DMS53 treated with DMSO at 0.1 percent for 48 hours (cell line): ENCODE results near the gene KLRG1.

Experiments
- DNase-seq: peaks from one replicate; lab custom pipeline; 2025; ENCODE audit not compliant: unreplicated experiment; lab: John Stamatoyannopoulos, UW

KLRG1 gene

DNA sequence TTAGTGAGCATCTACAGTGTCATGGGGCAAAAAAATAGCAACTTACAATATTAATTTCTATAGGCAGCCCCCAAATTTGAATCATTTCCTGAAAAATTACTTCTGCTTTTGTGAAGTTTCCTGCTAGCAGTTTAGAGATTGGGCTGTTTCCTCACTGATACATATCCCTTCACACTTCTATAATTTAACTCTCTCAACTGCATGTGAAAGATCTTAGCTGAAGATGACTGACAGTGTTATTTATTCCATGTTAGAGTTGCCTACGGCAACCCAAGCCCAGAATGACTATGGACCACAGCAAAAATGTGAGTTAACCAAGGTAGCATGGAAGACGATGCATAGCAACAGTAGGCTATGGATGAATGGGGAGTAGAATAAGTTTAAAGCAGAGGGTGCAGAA lies at the start of gene KLRG1:
TSS of gene KLRG1 (plus strand) at position 134 of the 400 bp plus-strand sequence. CDS start at position 224, 90 bp downstream.
- no peak for DNase-seq

DNA sequence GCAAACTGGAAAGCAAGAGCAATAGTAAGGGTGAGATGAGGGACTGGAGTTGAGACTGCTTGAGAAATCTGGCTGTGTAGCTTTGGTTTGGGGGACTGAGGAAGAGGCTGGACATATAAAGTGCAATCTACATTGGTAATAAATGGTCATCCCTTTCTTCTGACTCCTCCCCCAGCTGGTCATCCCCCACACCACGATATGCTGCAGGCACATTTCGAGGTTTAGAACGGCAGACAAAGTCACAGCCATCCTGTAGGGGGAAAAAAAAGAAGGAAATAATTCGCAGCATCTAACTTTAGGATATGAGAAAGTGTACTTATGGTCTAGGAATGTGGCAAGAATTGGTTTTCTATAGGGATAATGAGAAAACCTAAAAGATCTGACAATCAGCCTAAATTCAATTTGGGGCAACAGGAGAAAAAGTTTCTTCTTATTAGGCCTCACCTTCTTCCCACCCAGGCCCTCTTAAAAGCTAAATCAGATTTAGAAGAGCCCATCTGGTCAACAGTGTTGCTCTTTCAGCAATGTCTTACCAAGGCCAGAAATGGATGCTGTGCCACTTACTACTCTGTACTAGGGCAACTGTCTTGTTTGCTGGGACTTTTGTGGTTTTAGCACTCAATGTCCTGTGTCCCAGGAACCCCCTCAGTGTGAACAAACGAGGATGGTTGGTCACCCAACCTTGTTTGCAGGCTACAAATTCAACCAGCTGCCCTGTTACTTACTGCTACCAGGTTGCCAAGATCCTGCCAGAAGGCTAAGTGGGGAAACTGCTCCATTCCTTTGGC lies 47.5 kb upstream of the KLRG1 start:
- DNase-seq, result no peak

DNA sequence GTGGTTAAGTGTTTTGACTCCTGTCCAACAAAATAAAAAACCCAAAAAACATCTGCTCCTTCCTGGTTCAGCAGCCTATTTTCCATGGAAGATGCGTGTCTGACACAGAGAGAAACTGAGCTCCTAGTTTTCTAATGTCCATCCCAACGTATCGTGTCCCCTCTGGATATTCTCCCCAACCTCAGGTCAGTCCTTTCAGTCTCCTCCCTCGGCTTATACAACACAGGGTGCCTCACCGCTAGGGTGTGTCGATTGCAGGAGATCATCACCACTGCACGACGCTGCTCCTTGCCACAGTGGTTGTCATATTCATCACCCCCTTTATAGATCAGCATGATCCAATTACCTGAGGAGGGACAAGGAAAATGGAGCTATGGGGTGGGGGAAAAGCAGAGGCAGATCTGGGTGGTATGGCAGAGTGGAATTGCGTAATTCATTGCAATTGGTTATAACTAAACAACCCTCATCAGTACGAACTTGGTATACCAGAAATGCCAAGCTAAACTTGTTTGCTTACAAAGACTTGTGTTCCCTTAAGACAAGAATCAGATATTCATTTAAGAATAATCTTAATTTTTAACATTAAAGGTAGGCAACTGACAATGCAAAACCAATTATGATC lies 45.7 kb upstream of the KLRG1 start:
- no peak for DNase-seq

DNA sequence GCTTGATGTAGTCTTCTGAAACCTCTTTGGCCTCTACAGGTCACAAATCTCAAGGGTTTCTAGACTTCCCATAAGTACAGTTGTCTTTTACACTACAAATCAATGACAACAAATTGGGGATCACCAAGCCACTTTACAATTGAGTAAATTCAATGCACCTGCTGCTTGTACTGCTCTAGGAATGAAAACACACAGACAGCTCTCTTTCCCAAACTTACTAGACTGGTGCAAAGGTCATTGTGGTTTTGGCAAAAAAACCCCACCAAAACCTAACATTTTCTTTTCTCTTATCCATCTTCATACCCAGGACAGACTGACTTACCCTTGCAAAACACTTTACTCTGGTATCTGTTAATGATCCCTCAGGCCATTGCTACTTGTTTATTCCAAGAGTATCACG lies 42.6 kb upstream of the KLRG1 start:
- DNase-seq, result no peak

DNA sequence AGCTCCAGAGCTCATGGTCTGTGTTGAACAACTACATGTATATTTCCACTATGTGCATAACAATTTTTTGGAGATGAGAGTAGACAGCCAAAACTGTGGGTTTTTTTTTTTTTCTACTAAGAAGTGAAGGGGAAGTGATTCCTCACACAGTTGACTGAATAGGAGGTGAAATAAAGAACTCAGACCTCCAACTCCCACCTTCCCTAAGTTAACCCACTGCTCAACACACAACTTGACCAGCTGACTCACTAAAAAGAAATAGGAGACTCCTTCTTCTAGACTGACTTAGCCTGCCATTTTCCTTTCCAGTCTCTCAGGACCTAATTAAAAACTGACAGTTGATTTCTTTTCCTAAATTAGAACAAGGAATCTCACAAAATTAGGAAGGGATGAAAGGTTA lies 41.6 kb upstream of the KLRG1 start:
- no peak for DNase-seq

DNA sequence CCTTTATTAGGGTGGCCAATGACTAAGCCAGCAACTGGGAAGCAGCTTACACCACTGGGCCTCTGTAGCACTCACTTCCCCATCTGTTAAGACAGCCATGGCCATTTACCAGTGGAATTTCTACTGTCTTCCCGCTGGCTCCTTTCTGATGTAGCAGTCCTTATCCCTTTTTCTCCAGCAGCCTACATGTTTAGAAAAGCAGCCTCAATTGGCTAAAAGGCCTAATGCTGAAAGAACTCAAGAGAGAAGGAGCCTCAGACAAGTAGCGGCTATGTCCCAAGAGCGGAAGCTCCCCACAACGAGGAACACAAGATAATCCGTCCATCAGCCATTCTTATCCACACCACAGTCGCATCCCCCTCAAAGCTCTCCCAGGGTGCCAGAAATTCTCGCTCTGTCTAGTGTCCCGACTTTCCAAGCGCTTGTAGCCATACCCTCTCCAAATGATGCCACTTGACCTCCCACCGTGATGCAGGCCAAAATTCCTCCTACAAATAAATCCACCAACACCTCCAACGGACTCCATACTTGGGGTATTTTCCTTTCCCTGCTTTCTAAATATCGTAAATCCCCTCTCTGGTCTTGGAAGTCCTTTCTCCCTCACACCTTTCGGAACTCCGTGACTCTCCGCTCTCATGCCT lies 40.5 kb upstream of the KLRG1 start:
- DNase-seq, result peak; percentile 40

DNA sequence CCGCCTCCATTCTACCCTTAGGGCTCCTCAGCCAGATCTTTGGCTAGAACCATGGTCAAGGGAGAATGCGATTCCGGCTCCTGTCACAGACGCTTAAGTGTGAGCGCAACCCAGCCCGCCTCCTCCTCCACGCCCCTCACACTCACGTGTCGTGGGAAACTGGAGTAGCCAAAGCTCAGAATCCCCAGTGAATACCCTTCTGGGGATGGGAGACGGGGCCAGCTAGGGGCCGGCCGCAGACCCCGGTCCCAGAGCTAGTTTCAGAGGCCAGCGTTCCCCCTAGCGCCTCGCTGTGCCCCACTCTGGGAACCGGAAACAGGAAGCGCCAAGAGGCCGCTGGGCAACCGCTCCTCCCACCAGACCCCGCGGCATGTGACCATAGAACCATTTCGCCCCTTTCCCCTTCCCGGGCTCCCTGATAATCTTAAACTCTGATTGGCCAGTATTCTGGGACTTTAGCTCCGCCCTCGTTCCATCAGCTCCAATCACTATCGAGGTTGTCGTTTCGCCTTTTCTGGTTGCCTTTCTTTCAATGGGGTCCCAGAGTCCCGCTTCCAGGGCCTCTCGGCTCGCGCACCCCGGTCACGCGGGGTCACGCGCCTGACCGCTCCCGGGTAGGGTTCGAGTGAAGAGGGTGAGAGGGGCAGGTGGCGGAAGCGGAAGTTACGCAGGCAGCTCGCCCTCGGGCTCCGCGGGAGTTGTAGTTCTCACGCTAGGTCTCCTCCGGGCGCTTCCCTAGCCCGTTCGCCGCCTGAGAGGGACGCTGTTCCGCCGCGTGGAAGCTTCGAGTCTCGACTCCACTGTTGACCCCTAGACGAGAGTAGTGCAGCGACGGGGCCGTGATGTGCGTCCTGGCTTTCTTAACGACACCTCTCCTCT lies 39.8 kb upstream of the KLRG1 start, which contains the start of gene M6PR:
TSS of gene M6PR (minus strand) at position 304 of the 879 bp plus-strand sequence. CDS start 3,241 bp downstream, outside the sequence.
- DNase-seq, result peak; percentile 100

DNA sequence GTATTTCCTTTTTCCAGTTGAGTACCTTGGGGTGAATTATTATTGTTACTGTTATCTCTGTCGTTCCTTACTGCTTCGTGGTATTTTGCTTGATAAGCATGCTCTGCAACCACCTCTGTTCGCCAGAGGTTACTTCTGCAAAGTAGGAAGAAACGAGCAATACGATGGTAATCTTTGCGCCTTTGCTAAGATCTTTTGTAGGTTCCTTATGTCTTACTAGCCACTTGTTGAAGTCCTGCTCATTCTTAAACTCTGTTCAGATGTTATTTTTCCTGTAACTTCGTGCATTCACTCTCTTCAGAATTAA lies 39.2 kb upstream of the KLRG1 start:
- peak; percentile 97 for DNase-seq

DNA sequence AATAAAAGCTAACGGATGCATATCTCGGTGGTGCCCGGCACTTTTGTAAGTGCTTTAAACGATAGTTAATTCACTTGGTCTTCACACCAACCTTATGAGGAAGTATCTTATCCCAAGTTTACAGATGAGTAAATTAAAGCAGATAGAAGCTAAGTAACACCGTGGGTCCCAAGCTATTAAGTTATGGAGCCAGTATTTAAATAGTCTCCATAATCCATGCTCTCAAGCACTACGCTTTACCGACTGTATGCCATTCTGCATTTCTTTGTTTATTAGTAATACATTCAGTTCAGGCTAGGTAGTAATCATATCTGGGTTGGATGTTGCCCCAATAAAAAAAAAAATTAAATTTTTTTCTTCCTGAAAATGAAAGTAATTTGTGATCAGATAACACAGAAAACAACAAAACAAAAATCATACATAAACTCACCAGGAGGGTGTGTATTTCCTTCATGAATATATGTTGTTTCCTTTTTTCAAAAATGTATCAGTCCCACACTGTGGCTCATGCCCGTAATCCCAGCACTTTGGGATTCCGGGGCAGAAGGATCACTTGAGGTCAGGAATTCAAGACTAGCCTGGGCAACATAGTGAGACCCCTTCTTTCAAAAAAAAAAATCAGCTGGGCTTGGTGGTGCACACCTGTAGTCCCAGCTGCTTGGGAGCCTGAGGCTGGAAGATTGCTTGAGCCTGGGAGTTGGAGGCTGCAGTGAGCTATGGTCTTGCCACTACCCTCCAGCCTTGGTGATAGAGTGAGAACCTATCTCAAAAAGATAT lies 38.5 kb upstream of the KLRG1 start:
- no peak for DNase-seq

DNA sequence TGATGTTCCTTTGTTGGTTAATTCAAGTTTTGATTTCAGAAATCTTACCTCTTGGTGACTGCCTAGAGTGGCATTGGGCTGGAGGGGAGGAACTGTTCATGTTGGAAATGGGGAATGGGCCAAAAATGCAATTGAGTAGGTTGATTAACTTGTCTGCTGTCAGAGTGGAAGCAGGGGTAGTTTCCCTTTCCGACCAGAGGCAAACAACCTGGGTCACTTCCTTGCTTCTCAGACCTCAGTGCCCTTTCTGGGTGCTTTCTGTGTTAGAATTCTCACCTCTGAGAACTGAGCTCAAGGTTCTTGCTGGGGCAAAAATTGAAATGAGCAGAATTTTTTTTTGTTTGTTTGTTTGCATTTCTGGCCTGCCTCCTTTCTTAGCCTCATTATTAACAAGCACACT lies 37.6 kb upstream of the KLRG1 start:
- no peak for DNase-seq

DNA sequence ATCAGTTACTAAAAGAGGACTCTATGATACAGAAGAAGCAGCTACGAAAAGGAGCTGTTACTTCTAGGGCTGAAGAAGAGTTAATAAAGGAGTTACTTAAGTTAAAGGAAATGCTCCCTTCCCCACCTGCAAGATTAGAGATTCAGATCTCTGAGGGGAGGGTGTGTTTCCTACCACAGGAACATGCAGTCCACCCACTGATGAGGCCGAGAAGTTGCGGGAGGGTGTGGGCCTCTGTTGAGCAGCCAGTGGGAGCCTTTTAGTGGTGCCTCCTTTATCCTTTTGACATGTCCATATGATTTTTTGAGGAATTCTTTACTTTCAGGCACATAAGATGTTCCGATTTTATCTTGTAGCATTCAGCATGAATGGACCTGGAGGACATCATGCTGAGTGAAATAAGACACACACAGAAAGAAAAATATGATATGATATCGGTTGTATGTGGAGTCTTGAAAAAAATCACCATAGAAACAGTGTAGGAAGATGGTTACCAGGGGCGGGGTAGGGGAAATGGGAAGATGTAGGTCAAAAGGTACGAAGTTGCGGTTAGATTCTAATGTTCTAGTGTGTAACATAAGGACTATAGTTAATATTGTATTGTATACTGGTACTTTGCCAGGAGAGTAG lies 35.5 kb upstream of the KLRG1 start:
- no peak for DNase-seq

DNA sequence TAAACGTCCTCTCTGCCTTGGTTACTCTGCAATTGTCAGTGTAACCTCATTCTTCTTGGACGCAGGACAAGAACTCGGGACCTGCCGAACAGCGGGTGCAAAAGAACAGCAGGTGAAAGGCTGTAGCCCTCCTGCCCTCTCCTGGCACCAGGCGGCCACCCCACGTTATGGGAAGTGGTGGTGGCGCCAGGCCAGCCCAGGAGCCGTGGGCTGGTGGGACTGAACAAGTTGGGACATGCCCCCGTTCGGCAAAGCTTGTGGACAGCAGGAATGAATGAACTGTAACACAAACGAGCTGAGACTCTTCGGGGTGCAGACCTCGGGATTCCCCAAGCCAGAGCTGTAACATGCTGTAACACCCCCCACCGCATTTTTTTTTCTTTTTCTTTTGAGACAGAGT lies 33.3 kb upstream of the KLRG1 start:
- DNase-seq, result no peak

DNA sequence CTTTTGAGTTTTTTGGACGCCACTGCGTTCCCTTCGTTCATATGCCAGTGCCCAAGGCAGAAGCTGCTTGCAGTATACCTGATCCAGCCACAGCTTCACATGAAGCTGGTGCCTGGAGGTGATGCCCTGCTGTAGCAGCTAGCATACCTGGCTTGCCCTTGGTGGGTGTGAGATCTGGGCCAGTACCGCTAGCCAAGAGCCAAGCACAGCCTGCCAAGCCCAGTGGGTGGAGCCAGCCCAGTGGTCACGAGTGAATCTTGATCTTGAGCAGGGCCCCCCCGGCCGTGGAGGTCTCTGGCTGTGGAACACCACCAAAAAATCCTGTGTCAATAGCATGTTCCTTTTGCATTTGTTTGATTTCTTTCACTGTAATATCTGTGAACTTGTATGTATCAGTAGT lies 32.6 kb upstream of the KLRG1 start:
- no peak for DNase-seq

DNA sequence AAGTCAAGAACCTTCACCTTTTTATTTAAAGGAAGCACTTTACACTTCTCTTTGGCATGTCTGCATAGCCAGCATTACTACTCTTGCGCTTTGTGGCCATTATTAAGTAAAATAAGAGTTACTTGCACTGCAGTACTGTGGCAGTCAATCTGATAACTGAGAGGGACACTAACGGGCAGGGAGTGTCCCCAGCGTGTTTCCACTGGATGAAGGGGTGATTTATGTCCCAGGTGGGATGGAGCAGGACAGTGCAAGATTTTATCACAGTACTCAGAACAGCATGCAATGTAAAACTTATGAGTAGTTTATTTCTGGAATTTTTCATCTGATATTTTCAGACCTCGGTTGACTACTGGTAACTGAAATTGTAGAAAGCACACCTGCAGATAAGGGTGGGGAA lies 31.8 kb upstream of the KLRG1 start:
- DNase-seq, result no peak

DNA sequence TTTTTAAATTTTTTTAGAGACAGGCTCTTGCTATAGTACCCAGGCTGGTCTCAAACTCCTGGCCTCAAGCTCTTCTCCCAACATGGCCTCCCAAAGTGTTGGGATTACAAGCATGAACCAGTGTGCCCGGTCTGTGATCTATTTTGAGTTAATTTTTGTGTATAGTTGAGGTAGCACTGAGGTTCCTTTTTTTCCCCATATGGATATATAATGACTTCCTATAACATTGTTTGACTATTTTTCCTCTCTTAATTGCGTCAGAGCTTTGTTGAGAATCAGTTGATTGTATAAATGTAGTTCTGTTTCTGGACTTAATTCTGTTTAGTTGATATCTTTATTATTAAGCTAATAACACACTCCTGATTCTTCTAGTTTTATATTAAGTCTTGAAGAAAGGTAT lies 31.3 kb upstream of the KLRG1 start:
- DNase-seq, result no peak

DNA sequence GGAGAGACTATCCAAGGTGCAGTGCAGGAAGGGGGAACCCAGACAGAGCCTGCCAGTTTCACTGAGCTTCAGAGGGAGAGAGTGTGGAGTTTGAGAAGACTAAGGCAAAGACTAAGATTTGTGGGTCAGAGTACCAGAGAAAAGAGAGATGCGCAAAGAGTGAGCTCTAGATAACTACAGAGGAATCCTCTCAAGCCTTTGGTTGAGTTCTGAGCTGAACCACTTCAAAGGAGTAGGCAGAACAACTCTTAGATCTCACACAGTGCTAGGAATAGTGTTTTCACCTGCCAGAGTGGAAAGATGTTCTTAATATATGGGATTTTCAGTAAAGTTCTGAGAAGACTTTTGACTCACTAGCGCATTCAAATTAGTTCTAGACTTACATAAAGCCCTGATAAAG lies 29.2 kb upstream of the KLRG1 start:
- no peak for DNase-seq

DNA sequence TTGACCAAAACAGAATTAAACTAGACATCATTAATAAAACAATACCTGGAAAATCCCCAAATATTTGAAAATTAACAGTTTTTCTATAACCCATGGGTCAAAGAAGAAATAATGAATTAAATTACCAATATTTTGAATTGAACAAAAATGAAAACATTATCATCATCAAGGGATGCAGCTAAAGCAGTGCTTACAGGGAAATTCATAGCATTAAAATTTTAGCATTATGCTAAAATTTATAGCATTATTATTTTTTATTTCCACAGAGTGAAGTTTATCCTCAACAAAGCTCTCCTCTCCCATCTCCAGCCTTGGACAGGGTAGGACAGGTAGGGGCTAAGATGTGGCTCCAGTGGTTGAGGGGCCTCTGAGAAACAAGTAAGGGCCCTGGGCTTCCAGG lies 20.6 kb upstream of the KLRG1 start:
- DNase-seq, result no peak

DNA sequence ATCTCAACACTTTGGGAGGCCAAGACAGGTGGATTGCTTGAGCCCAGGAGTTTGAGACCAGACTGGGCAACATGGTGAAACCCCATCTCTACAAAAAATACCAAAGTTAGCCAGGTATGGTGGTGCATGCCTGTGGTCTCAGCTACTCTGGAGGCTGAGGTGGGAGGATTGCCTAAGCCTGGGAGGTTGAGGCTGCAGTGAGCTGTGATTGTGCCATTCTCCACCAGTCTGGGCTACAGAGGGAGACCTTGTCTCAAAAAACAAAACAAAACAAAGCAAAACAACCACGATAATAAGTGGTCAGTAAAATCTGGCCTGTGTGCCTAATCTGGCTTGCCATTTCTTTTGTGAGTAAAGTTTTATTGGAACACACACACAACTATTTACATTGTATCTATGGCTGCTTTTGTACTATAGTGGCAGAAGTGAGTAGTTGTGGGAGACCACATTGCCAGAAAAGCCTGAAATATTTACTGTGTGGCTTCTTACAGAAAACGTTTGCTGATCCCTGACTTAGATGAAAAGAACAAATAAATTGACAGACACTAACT lies 19.4 kb upstream of the KLRG1 start:
- no peak for DNase-seq

DNA sequence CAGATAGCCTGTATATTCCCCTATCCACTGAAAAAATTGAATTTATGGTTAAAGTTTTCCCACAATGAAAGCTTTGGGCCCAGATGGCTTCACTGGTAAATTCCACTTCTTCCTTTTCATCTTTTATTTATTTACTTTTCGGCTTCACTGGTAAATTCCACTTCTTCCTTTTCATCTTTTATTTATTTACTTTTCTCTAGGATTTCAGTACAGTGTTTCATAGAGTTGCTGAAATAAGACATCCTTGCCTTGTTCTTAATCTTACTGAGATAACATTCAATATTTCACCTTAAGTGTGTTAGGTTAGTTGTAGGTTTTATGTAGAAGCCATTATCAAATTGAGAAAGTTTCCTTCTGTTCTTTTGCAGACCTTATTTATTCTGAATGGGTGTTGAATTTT lies 18.9 kb upstream of the KLRG1 start:
- peak; percentile 69 for DNase-seq

DNA sequence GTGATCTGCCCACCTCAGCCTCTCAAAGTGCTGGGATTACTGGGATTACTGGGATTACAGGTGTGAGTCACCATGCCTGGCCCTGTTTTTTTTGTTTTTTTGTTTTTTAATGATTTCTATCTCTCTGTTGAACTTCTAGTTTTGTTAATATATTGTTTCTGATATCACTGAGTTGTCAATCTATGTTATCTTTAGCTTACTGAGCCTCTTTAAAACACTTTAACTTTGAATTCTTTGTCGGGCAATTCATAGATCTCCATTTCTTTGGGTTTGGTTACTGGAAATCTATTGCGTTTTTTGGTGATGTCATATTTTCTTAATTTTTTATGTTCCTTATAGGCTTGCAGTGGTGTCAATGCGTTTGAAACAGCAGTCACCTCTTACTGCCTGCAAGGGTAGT lies 9.2 kb upstream of the KLRG1 start:
- DNase-seq, result no peak
